Esophagus squamous epithelium (tissue), 4 donors: ENCODE data around the gene LDLRAD2.

Source experiments
- CTCF ChIP-seq, 6 experiments: fragments of 450-650 bp in 4 of 6; fragments of 200-600 bp in 2 of 6; sonication (generic) in 2 of 6; IDR thresholded peaks; one replicate each; pipeline ENCODE4 v1.5.1; 2016 to 2019; ENCODE audit warnings: antibody characterized with exemption in 6 of 6, mild to moderate bottlenecking in 4 of 6, moderate library complexity in 4 of 6
- POLR2A ChIP-seq, 4 donors: fragments of 450-650 bp; IDR thresholded peaks; one replicate each; pipeline ENCODE4 v1.6.1; 2017; ENCODE audit warnings: antibody characterized with exemption in 4 of 4, mild to moderate bottlenecking in 4 of 4, moderate library complexity in 3 of 4

- TF ChIP-seq CTCF (IDR thresholded peaks at IDR 0.05) (no peak), POLR2A (IDR thresholded peaks at IDR 0.05) (no peak)
Observed at GRCh38 chr1:21831454-21831970, 19.4 kb downstream of the LDLRAD2 start.
